B cell (primary cell): ENCODE measurements around the gene TSSK2. TPM values are rescaled to one million over a fixed set of nuclear protein-coding genes. Genes with fewer than 3 reads are reported as not detected.

ENCODE experiments used
- ATAC-seq: fragments of 200-7000 bp; cut with Tn5 transposase; one replicate; pipeline ENCODE4 v1.10.0; 2021; ENCODE audit warnings: low read depth, mild to moderate bottlenecking, moderate number of reproducible peaks, moderate library complexity
- CTCF ChIA-PET: fragments of 350-600 bp; sonication (Branson Sonifier 250); formaldehyde crosslinking; loops from one replicate; lab custom pipeline; 2021; ENCODE audit warnings: antibody characterized with exemption, inconsistent platforms; lab: Charles Lee
- POLR2A ChIA-PET: fragments of 350-600 bp; sonication (Branson Sonifier 250); formaldehyde crosslinking; loops from one replicate; lab custom pipeline; 2021; ENCODE audit warnings: antibody characterized with exemption; lab: Charles Lee
- DNase-seq: peaks from one replicate; pipeline ENCODE4 v3.0.0; 2013
- H2AFZ ChIP-seq: 2 replicates; pipeline ENCODE4 v1.6.1; 2012; ENCODE audit warnings: mild to moderate bottlenecking, low read depth, low read length; ENCODE audit not compliant: insufficient read depth, poor library complexity, severe bottlenecking
- H3K27ac ChIP-seq, 2 donors: 1 replicate in 1 of 2; 2 replicates in 1 of 2; pipeline ENCODE4 v1.5.1; 2012 to 2013; ENCODE audit warnings: low read length in 2 of 2, mild to moderate bottlenecking in 2 of 2, moderate library complexity in 1 of 2
- H3K27me3 ChIP-seq, 4 experiments: fragments of 200-600 bp in 1 of 4; sonication (generic) in 1 of 4; replicated peaks in 1 of 4; 1 replicate in 2 of 4; 2 replicates in 2 of 4; pipeline versions ENCODE4 v1.6.1 to v1.7.0; 2013 to 2016; ENCODE audit warnings: low read length in 3 of 4, mild to moderate bottlenecking in 2 of 4, mixed read lengths in 1 of 4, moderate library complexity in 1 of 4; ENCODE audit not compliant: insufficient read depth in 4 of 4, control insufficient read depth in 3 of 4; ENCODE audit errors: control extremely low read depth in 1 of 4
- H3K36me3 ChIP-seq, 2 experiments: replicated peaks in 1 of 2; 1 replicate in 1 of 2; 2 replicates in 1 of 2; pipeline versions ENCODE4 v1.6.1 to v1.7.1; 2013; ENCODE audit warnings: low read length in 1 of 2; ENCODE audit not compliant: insufficient read depth in 2 of 2, control insufficient read depth in 1 of 2; ENCODE audit errors: control extremely low read depth in 1 of 2, extremely low read depth in 1 of 2
- H3K4me1 ChIP-seq, 2 donors: fragments of 200-600 bp in 1 of 2; sonication (generic) in 1 of 2; 1 replicate in 1 of 2; 2 replicates in 1 of 2; pipeline versions ENCODE4 v1.5.1 to v1.6.1; 2013 to 2017; ENCODE audit warnings: low read length in 2 of 2; ENCODE audit not compliant: control insufficient read depth in 2 of 2, insufficient read depth in 2 of 2
- H3K4me2 ChIP-seq: replicated peaks from 2 replicates; pipeline ENCODE3; 2012; ENCODE audit warnings: mild to moderate bottlenecking, low read depth, low read length; ENCODE audit not compliant: poor library complexity, severe bottlenecking
- H3K4me3 ChIP-seq, 5 experiments: fragments of 200-600 bp in 1 of 5; sonication (generic) in 1 of 5; 1 replicate in 3 of 5; 2 replicates in 2 of 5; pipeline versions ENCODE4 v1.5.1 to v1.7.0; 2011 to 2016; ENCODE audit warnings: low read length in 4 of 5, mild to moderate bottlenecking in 4 of 5, low read depth in 2 of 5, control low read depth in 1 of 5, moderate library complexity in 1 of 5; ENCODE audit not compliant: insufficient read depth in 1 of 5; ENCODE audit errors: control extremely low read depth in 1 of 5, extremely low read depth in 1 of 5
- H3K79me2 ChIP-seq: fragments of 200-600 bp; sonication (generic); one replicate; pipeline ENCODE4 v1.6.0; 2016; ENCODE audit warnings: low read length; ENCODE audit not compliant: control insufficient read depth, insufficient read depth
- H3K9ac ChIP-seq: fragments of 200-600 bp; sonication (generic); 2 replicates; pipeline ENCODE4 v1.6.1; 2017; ENCODE audit warnings: mild to moderate bottlenecking, low read length, moderate library complexity
- H3K9me3 ChIP-seq, 3 donors: one replicate each; pipeline versions ENCODE4 v1.6.1 to v1.7.1; 2013; ENCODE audit warnings: low read length in 2 of 3; ENCODE audit not compliant: control insufficient read depth in 2 of 3, insufficient read depth in 1 of 3; ENCODE audit errors: control extremely low read depth in 1 of 3
- H4K20me1 ChIP-seq: 2 replicates; pipeline ENCODE4 v1.6.0; 2012; ENCODE audit warnings: mild to moderate bottlenecking, low read length; ENCODE audit not compliant: insufficient read depth, control insufficient read depth, poor library complexity, severe bottlenecking
- H3K27ac Mint-ChIP-seq: one replicate; pipeline ENCODE4 v1.8.0; 2021; ENCODE audit warnings: mixed read lengths
- H3K27me3 Mint-ChIP-seq: one replicate; pipeline ENCODE4 v1.8.0; 2021; ENCODE audit warnings: mixed read lengths
- H3K4me1 Mint-ChIP-seq: one replicate; pipeline ENCODE4 v1.8.0; 2021; ENCODE audit warnings: mixed read lengths
- H3K4me3 Mint-ChIP-seq: one replicate; pipeline ENCODE4 v1.8.0; 2021; ENCODE audit warnings: mixed read lengths
- H3K9me3 Mint-ChIP-seq: one replicate; pipeline ENCODE4 v1.8.0; 2022; ENCODE audit warnings: mixed read lengths; ENCODE audit not compliant: insufficient read depth
- CTCF ChIP-seq: fragments of 200-600 bp; IDR thresholded peaks from one replicate; pipeline ENCODE4 v1.8.0; 2022; ENCODE audit warnings: antibody characterized with exemption, mild to moderate bottlenecking
- EZH2 ChIP-seq: IDR thresholded peaks from 2 replicates; pipeline ENCODE4 v1.6.1; 2012; ENCODE audit warnings: borderline replicate concordance, low read depth, mild to moderate bottlenecking, moderate library complexity, low read length; ENCODE audit not compliant: insufficient read depth, poor library complexity, severe bottlenecking
- WGBS: methylation state at CpG from one replicate; pipeline ENCODE4 v1.1.5; 2013; ENCODE audit warnings: missing lambda C conversion rate; ENCODE audit not compliant: insufficient coverage; 5-methylcytosine and 5-hydroxymethylcytosine counted together
- intact Hi-C: fragments of 100-400 bp; cut with micrococcal nuclease; formaldehyde crosslinking; loops from one replicate; pipeline ENCODE4 v1.10.0; 2022
- polyA plus RNA-seq: library from polyadenylated mRNA; depleted of rRNA; stranded (reverse); fragments of >200 nt; gene quantifications from 2 replicates; pipeline ENCODE4 v1.2.3, GENCODE V29; 2012
- total RNA-seq, 2 donors: library from RNA; stranded (reverse); fragments of 120-200 nt in 1 of 2; gene quantifications; 1 replicate in 1 of 2; 2 replicates in 1 of 2; pipeline versions ENCODE4 v1.2.3 to v1.2.4, GENCODE V29; 2013 to 2022

Gene TSSK2
- total and polyA plus RNA-seq, 2 donors (not counting 1 experiment from before 2014, with no cell fraction given) = 0.15 TPM; not detected in 1

GRCh38 chr22:19146215-19146968 is 15.3 kb downstream of the TSSK2 start:
- no peak overlapping the region for H3K4me3 ChIP-seq

More at GRCh38 chr22:19146215-19146968, 15.3 kb downstream of the TSSK2 start:
- H3K9me3 Mint-ChIP-seq = no peaks in the 10 kb centered on the region
- no peak overlapping the region for H2AFZ ChIP-seq
- H3K27me3 ChIP-seq = peaks cover 0 to 31% (median 13%) of the 10 kb centered on the region in 4 experiments
- DNase-seq = no peak
- no peak overlapping the region for H3K4me3 Mint-ChIP-seq
- TF ChIP-seq CTCF (no peak), EZH2 (no peak)
- intact Hi-C loops = no loop called here
- WGBS = 87% methylated on average over 10 of the region's 11 CpGs
- ChIA-PET CTCF (interaction anchor here (0.7 to 7.2 kb wide), 3 partner anchors 33 to 887 kb away, joined by 3 to 73 read pairs (median 5); no protein-coding TSS in a partner anchor), POLR2A (no interaction called here)
- peaks cover 0 to 12% of the 10 kb centered on the region in 2 experiments for H3K36me3 ChIP-seq
- no peak overlapping the region for H3K27ac ChIP-seq
- H3K27ac Mint-ChIP-seq = no peak overlapping the region
- H4K20me1 ChIP-seq = peaks cover 3% of the 10 kb centered on the region
- no peak for ATAC-seq
- H3K27me3 Mint-ChIP-seq = peaks cover 16% of the 10 kb centered on the region
- peaks cover 26% of the 10 kb centered on the region for H3K4me1 Mint-ChIP-seq
- H3K9me3 ChIP-seq = peaks cover 0 to 12% (median 0%) of the 10 kb centered on the region in 3 donors
- H3K79me2 ChIP-seq = peaks cover 25% of the 10 kb centered on the region
- no peak overlapping the region for H3K9ac ChIP-seq
- H3K4me2 ChIP-seq = no peak overlapping the region
- H3K4me1 ChIP-seq = peaks cover 21 to 25% of the 10 kb centered on the region in 2 donors
